ENCODE results near the gene GFPT2.

- no peak for TF ChIP-seq CTCF (IDR thresholded peaks at IDR 0.05 in 4 of 5, conservative IDR thresholded peaks at IDR 0.05 in 1 of 5)
- no peak for TF ChIP-seq POLR2A (IDR thresholded peaks at IDR 0.05)
These were observed 65.7 kb downstream of the GFPT2 start for GRCh38 chr5:180287404-180287803.

Data from gastrocnemius medialis (tissue), 4 donors.